Ovary (tissue), 9 donors: ENCODE results near the gene COPS9. TPM values are rescaled to one million over a fixed set of nuclear protein-coding genes. Genes with fewer than 3 reads are reported as not detected.

Experiments
- DNase-seq, 5 donors: peaks; one replicate each; pipeline ENCODE4 v3.0.0-alpha.2; 2019 to 2020
- H3K27ac ChIP-seq, 2 donors: fragments of 200-600 bp; one replicate each; pipeline versions ENCODE4 v1.5.1 to v1.8.0; 2019 to 2022
- H3K27me3 ChIP-seq: fragments of 200-600 bp; one replicate; pipeline ENCODE4 v1.8.0; 2022
- H3K36me3 ChIP-seq: fragments of 200-600 bp; sonication (generic); one replicate; pipeline ENCODE4 v1.5.1; 2019
- H3K4me1 ChIP-seq: one replicate; pipeline ENCODE4 v1.8.1; 2013; ENCODE audit warnings: mild to moderate bottlenecking, moderate library complexity; ENCODE audit not compliant: insufficient read depth
- H3K4me3 ChIP-seq: fragments of 200-600 bp; sonication (generic); one replicate; pipeline ENCODE4 v1.5.1; 2017
- H3K9me3 ChIP-seq, 2 donors: fragments of 200-600 bp in 1 of 2; sonication (generic) in 1 of 2; one replicate each; pipeline versions ENCODE4 v1.5.1 to v1.8.1; 2013 to 2019; ENCODE audit warnings: mild to moderate bottlenecking in 1 of 2, moderate library complexity in 1 of 2
- EP300 ChIP-seq: sonication (generic); formaldehyde crosslinking; IDR thresholded peaks from one replicate; pipeline ENCODE4 v1.6.1; 2017; ENCODE audit warnings: antibody characterized with exemption
- POLR2A ChIP-seq: fragments of 450-650 bp; IDR thresholded peaks from one replicate; pipeline ENCODE4 v1.6.1; 2017; ENCODE audit warnings: antibody characterized with exemption, mild to moderate bottlenecking, moderate library complexity
- intact Hi-C, 4 donors: fragments of 100-400 bp; cut with DNase I; formaldehyde crosslinking; loops; one replicate each; pipeline versions ENCODE4 v1.11.0 to v1.15.1; 2022 to 2023
- polyA plus RNA-seq, 2 donors: library from polyadenylated mRNA; stranded (reverse); fragments of 200-250 nt in 1 of 2; fragments of 350-450 nt in 1 of 2; fragmentation: Illumina TruSeq in 1 of 2; extraction: RNeasy Lipid Tissue Mini Kit (QIAGEN cat#74804) in 1 of 2; gene quantifications; one replicate each; pipeline ENCODE4 v1.2.3, GENCODE V29; 2013 to 2014
- total RNA-seq, 7 donors: library from RNA; depleted of rRNA in 2 of 7; stranded (reverse); fragments of >200 nt in 2 of 7; fragmentation: NEBNext Ultra II Directional in 3 of 7; extraction: Animal tissue kit (Norgen Biotek cat#: 25700) in 3 of 7; gene quantifications; one replicate each; pipeline versions ENCODE4 v1.1.0 to v1.2.4, GENCODE V29; 2016 to 2023
- TF ChIP-seq, protein P1 (sequence below), 3 donors: fragments of 450-650 bp in 2 of 3; fragments of 200-600 bp in 1 of 3; IDR thresholded peaks; one replicate each; pipeline versions ENCODE4 v1.5.1 to v1.8.0; 2016 to 2022; ENCODE audit warnings: antibody characterized with exemption in 3 of 3, mild to moderate bottlenecking in 1 of 3
- donor health status: DM: no; HTN: no; CAD: no; lungs with moderate emphysema.
- donor health status: DM: no; HTN: no; CAD: no.
- donor health status: Bipolar disorder and iron deficiency.
- donor health status: DM: yes; HTN: yes; CAD: no.
- donor health status: DM: no; HTN: no; CAD: no.
- donor health status: DM: yes; HTN: yes; CAD: no.

The COPS9 gene
- total and polyA plus RNA-seq, 9 donors: 42.1 to 286 (median 101) TPM

DNA sequence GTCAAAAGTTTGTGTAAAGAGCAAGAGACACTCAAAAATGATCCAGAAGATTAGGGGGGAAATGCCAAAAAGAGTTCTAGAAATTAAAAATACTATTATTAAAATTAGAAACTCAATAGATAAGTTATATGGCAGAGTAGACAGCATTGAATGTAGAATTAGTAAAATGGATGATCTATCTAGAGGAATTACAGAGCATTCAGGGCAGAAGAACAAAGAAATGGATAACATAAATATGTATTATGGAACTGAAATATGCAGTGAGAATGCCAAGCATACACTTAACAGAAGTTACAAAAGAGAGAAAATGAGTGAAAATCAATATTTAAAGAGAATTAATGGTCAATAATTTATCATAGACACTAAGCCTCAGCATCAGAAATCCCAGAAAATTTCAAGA, 49.5 kb downstream of the COPS9 start:
- Histone ChIP-seq H3K36me3 (no peaks in the 10 kb centered on the region), H3K27me3 (no peaks in the 10 kb centered on the region), H3K27ac (no peak overlapping the region), H3K9me3 (no peaks in the 10 kb centered on the region), H3K4me3 (no peak overlapping the region), H3K4me1 (no peaks in the 10 kb centered on the region)
- TF ChIP-seq EP300: no peak
- TF ChIP-seq, protein P1, sequence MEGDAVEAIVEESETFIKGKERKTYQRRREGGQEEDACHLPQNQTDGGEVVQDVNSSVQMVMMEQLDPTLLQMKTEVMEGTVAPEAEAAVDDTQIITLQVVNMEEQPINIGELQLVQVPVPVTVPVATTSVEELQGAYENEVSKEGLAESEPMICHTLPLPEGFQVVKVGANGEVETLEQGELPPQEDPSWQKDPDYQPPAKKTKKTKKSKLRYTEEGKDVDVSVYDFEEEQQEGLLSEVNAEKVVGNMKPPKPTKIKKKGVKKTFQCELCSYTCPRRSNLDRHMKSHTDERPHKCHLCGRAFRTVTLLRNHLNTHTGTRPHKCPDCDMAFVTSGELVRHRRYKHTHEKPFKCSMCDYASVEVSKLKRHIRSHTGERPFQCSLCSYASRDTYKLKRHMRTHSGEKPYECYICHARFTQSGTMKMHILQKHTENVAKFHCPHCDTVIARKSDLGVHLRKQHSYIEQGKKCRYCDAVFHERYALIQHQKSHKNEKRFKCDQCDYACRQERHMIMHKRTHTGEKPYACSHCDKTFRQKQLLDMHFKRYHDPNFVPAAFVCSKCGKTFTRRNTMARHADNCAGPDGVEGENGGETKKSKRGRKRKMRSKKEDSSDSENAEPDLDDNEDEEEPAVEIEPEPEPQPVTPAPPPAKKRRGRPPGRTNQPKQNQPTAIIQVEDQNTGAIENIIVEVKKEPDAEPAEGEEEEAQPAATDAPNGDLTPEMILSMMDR (IDR thresholded peaks at IDR 0.05): no peak
- no peak for TF ChIP-seq POLR2A
- no peak for DNase-seq
- intact Hi-C loops: loop anchor here in 1 of 4 donors (2.0 kb wide), 1 partner anchor 28 kb away; no protein-coding TSS in a partner anchor

Other genes starting within 250 kb of the COPS9 start
- 100 to 1,000 TPM in 3 of 7 donors, 10 to 100 TPM in 4; 57.2 to 111 (median 97.0) TPM for gene NDUFA10, start 111.0 kb downstream of the COPS9 start, total RNA-seq
- 100 to 1,000 TPM in 1 of 2 donors, 10 to 100 TPM in 1; 56.6 to 136 TPM for gene NDUFA10, start 111.0 kb downstream of the COPS9 start, polyA plus RNA-seq
- not detected for gene OR6B2, start 105.9 kb downstream of the COPS9 start, total RNA-seq
- gene OR6B2, start 105.9 kb downstream of the COPS9 start, polyA plus RNA-seq: not detected
- gene OR6B3, start 82.8 kb downstream of the COPS9 start, total RNA-seq: not detected
- gene OR6B3, start 82.8 kb downstream of the COPS9 start, polyA plus RNA-seq: not detected
- not detected for gene OTOS, start 4.4 kb upstream of the COPS9 start, total RNA-seq
- gene OTOS, start 4.4 kb upstream of the COPS9 start, polyA plus RNA-seq: not detected